Measurements from ENCODE around the gene WDSUB1.

The WDSUB1 gene

GRCh38 chr2:159267921-159268320 is 18.6 kb downstream of the WDSUB1 start:
- TF ChIP-seq CTCF (IDR thresholded peaks at IDR 0.05; ENCODE audit: borderline replicate concordance, insufficient read depth, low read depth, low read length) = no peak
- no peak overlapping the region for H3K4me3 ChIP-seq (ENCODE audit: low read depth, low read length)

GRCh38 chr2:159266554-159266953 is 19.9 kb downstream of the WDSUB1 start:
- no peak for TF ChIP-seq CTCF (IDR thresholded peaks at IDR 0.05; ENCODE audit: borderline replicate concordance, insufficient read depth, low read depth, low read length)

GRCh38 chr2:159265171-159265576 is 21.3 kb downstream of the WDSUB1 start:
- TF ChIP-seq CTCF (IDR thresholded peaks at IDR 0.05; ENCODE audit: borderline replicate concordance, insufficient read depth, low read depth, low read length) = no peak
- no peak overlapping the region for H3K4me3 ChIP-seq (ENCODE audit: low read depth, low read length)

More at GRCh38 chr2:159266554-159266953, 19.9 kb downstream of the WDSUB1 start:
- no peak overlapping the region for H3K4me3 ChIP-seq (ENCODE audit: low read depth, low read length)

- H3K4me3 ChIP-seq (ENCODE audit: low read depth, low read length) = no peak overlapping the region
- TF ChIP-seq CTCF (IDR thresholded peaks at IDR 0.05; ENCODE audit: borderline replicate concordance, insufficient read depth, low read depth, low read length) = no peak
These were observed 23.6 kb downstream of the WDSUB1 start for GRCh38 chr2:159262904-159263303.

GRCh38 chr2:159262226-159262625 is 24.3 kb downstream of the WDSUB1 start:
- no peak for TF ChIP-seq CTCF (IDR thresholded peaks at IDR 0.05; ENCODE audit: borderline replicate concordance, insufficient read depth, low read depth, low read length)
- no peak overlapping the region for H3K4me3 ChIP-seq (ENCODE audit: low read depth, low read length)

- TF ChIP-seq CTCF (IDR thresholded peaks at IDR 0.05; ENCODE audit: borderline replicate concordance, insufficient read depth, low read depth, low read length) = no peak
- no peak overlapping the region for H3K4me3 ChIP-seq (ENCODE audit: low read depth, low read length)
These were observed 30.3 kb downstream of the WDSUB1 start for GRCh38 chr2:159256159-159256558.

- H3K4me3 ChIP-seq (ENCODE audit: low read depth, low read length) = no peak overlapping the region
- no peak for TF ChIP-seq CTCF (IDR thresholded peaks at IDR 0.05; ENCODE audit: borderline replicate concordance, insufficient read depth, low read depth, low read length)
These were observed 33.6 kb downstream of the WDSUB1 start for GRCh38 chr2:159252905-159253304.

All from GM12875 (cell line).